OCI-LY1 (cell line): Measurements from ENCODE around the gene SERGEF.

Experiments used
- CTCF ChIP-seq: fragments of 200-600 bp; sonication (generic), shearing (Covaris generic); IDR thresholded peaks from 2 replicates; pipeline ENCODE4 v1.5.1; 2017; ENCODE audit warnings: mild to moderate bottlenecking, antibody characterized with exemption, low read length, moderate library complexity, mixed read lengths
- EZH2 ChIP-seq: fragments of 200-600 bp; sonication (generic), shearing (Covaris generic); IDR thresholded peaks from 2 replicates; pipeline ENCODE4 v1.8.0; 2017; ENCODE audit warnings: borderline replicate concordance, mixed run types, mild to moderate bottlenecking, antibody characterized with exemption, low read length, moderate library complexity, mixed read lengths

- no peak for TF ChIP-seq CTCF
- TF ChIP-seq EZH2 = no peak
Observed at GRCh38 chr11:17748044-17748443, 264.8 kb downstream of the SERGEF start.
